ENCODE measurements around the gene SDF4.

Gene SDF4

DNA sequence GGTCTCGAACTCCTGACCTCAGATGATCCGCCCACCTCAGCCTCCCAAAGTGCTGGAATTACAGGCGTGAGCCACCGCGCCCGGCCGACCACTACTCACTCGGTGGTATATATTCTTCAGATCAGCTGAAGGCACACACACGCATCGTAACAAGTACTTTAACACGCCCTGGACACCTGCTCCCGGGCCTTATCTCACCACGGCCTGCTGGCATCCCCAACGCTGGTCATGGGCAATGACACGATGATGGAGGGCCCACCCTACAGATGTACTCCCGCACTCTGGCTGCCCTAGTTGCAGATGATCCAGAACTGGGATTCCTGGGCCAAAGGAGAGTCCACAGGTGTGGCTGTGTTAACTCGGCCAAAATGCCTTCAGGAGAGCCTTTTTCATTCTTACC is 30.3 kb upstream of the SDF4 start:
- peaks cover 53% of the 10 kb centered on the region for H3K36me3 ChIP-seq (ENCODE audit: insufficient read depth, low read length)
- H3K4me3 ChIP-seq (ENCODE audit: low read depth, low read length, poor library complexity, severe bottlenecking), result no peak overlapping the region
- no peaks in the 10 kb centered on the region for H4K20me1 ChIP-seq (ENCODE audit: insufficient read depth, low read length)
- H3F3A ChIP-seq (ENCODE audit: insufficient read depth, low read length), result no peaks in the 10 kb centered on the region
- no peak overlapping the region for H2AFZ ChIP-seq (ENCODE audit: low read length)
- H3K9ac ChIP-seq (ENCODE audit: low read length), result no peak overlapping the region
- H3K4me1 ChIP-seq (ENCODE audit: insufficient read depth, low read length, severe bottlenecking), result peaks cover 14% of the 10 kb centered on the region
- H3K27me3 ChIP-seq (ENCODE audit: insufficient read depth, low read length), result no peaks in the 10 kb centered on the region
- H3K79me2 ChIP-seq (ENCODE audit: insufficient read depth, low read length), result no peaks in the 10 kb centered on the region
- TF ChIP-seq, protein P1, sequence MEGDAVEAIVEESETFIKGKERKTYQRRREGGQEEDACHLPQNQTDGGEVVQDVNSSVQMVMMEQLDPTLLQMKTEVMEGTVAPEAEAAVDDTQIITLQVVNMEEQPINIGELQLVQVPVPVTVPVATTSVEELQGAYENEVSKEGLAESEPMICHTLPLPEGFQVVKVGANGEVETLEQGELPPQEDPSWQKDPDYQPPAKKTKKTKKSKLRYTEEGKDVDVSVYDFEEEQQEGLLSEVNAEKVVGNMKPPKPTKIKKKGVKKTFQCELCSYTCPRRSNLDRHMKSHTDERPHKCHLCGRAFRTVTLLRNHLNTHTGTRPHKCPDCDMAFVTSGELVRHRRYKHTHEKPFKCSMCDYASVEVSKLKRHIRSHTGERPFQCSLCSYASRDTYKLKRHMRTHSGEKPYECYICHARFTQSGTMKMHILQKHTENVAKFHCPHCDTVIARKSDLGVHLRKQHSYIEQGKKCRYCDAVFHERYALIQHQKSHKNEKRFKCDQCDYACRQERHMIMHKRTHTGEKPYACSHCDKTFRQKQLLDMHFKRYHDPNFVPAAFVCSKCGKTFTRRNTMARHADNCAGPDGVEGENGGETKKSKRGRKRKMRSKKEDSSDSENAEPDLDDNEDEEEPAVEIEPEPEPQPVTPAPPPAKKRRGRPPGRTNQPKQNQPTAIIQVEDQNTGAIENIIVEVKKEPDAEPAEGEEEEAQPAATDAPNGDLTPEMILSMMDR (IDR thresholded peaks at IDR 0.05; ENCODE audit: low read length), result no peak
- TF ChIP-seq EZH2 (IDR thresholded peaks at IDR 0.05; ENCODE audit: borderline replicate concordance, low read length), result no peak
- H3K4me2 ChIP-seq (ENCODE audit: low read length), result no peak overlapping the region
- H3K27ac ChIP-seq (ENCODE audit: low read depth, low read length, poor library complexity, severe bottlenecking), result no peak overlapping the region
- no peaks in the 10 kb centered on the region for H3K9me3 ChIP-seq (ENCODE audit: low read length)
- no peaks in the 10 kb centered on the region for H3K9me2 ChIP-seq (ENCODE audit: low read depth, low read length)

DNA sequence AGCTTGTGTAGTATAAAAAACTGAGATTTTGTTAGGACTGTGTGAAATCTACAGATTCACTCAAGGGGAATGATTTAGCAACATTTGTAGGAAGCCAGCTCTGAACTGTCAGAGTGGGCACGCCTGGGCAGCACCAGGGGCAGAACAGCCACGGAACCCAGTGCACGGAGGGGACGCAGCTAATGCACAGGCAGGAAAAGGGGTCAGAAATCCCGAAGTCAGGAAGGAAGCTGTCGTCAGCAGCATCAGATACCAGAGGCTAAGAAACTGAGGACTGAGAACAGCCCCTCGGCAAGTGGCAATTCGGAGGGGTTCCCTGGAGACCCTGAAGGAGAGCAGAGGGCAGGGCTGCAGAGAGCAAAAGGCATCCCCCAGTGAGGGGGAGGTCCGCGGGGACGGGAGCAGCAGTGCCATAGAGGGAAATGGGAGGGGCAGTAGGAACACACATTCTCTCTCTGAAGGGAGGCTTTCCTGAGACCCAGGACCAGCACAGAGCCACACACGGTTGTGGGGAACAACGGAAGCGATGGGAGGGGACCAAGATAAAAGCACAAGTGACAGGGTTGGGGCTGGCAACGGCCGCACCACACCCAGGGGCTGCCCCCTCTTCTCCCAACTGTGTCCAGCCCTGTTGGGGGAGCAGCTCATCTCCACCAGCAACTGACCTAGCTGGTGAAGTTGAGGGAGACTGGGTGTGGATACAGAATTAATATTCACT is 29.2 kb upstream of the SDF4 start:
- Histone ChIP-seq H2AFZ (ENCODE audit: low read length) (no peak overlapping the region), H3K4me3 (ENCODE audit: low read depth, low read length, poor library complexity, severe bottlenecking) (no peak overlapping the region), H3K4me2 (ENCODE audit: low read length) (peak overlapping the region; percentile 2; the same call in 1 of the 2 replicates), H3K9me3 (ENCODE audit: low read length) (no peaks in the 10 kb centered on the region), H3K4me1 (ENCODE audit: insufficient read depth, low read length, severe bottlenecking) (peaks cover 14% of the 10 kb centered on the region), H3K36me3 (ENCODE audit: insufficient read depth, low read length) (peaks cover 59% of the 10 kb centered on the region), H3F3A (ENCODE audit: insufficient read depth, low read length) (no peaks in the 10 kb centered on the region), H3K27me3 (ENCODE audit: insufficient read depth, low read length) (no peaks in the 10 kb centered on the region), H4K20me1 (ENCODE audit: insufficient read depth, low read length) (no peaks in the 10 kb centered on the region), H3K9ac (ENCODE audit: low read length) (peak overlapping the region; percentile 9; the same call in 1 of the 2 replicates), H3K79me2 (ENCODE audit: insufficient read depth, low read length) (no peaks in the 10 kb centered on the region), H3K9me2 (ENCODE audit: low read depth, low read length) (no peaks in the 10 kb centered on the region), H3K27ac (ENCODE audit: low read depth, low read length, poor library complexity, severe bottlenecking) (peak overlapping the region; percentile 70)
- no peak for TF ChIP-seq EZH2 (IDR thresholded peaks at IDR 0.05; ENCODE audit: borderline replicate concordance, low read length)

GRCh38 chr1:1259951-1260600 is 28.3 kb upstream of the SDF4 start:
- H2AFZ ChIP-seq (ENCODE audit: low read length), result no peak overlapping the region
- H3K79me2 ChIP-seq (ENCODE audit: insufficient read depth, low read length), result no peaks in the 10 kb centered on the region
- TF ChIP-seq, protein P1 (IDR thresholded peaks at IDR 0.05; ENCODE audit: low read length), result no peak
- TF ChIP-seq EZH2 (IDR thresholded peaks at IDR 0.05; ENCODE audit: borderline replicate concordance, low read length), result no peak
- peak overlapping the region; percentile 9; the same call in 1 of the 2 replicates for H3K9ac ChIP-seq (ENCODE audit: low read length)
- no peak overlapping the region for H3K4me3 ChIP-seq (ENCODE audit: low read depth, low read length, poor library complexity, severe bottlenecking)
- H3K9me3 ChIP-seq (ENCODE audit: low read length), result no peaks in the 10 kb centered on the region
- peaks cover 60% of the 10 kb centered on the region for H3K36me3 ChIP-seq (ENCODE audit: insufficient read depth, low read length)
- peak overlapping the region; percentile 70 for H3K27ac ChIP-seq (ENCODE audit: low read depth, low read length, poor library complexity, severe bottlenecking)
- no peaks in the 10 kb centered on the region for H3K9me2 ChIP-seq (ENCODE audit: low read depth, low read length)
- H3K27me3 ChIP-seq (ENCODE audit: insufficient read depth, low read length), result no peaks in the 10 kb centered on the region
- no peaks in the 10 kb centered on the region for H4K20me1 ChIP-seq (ENCODE audit: insufficient read depth, low read length)
- H3K4me2 ChIP-seq (ENCODE audit: low read length), result peak overlapping the region; percentile 2; the same call in 1 of the 2 replicates
- no peaks in the 10 kb centered on the region for H3F3A ChIP-seq (ENCODE audit: insufficient read depth, low read length)
- H3K4me1 ChIP-seq (ENCODE audit: insufficient read depth, low read length, severe bottlenecking), result peaks cover 14% of the 10 kb centered on the region

Measured in OCI-LY1 (cell line).